HG03066 (cell line): ENCODE results near the gene DLG5.

ENCODE experiments used
- ATAC-seq: cut with Tn5 transposase; IDR thresholded peaks from one replicate; pipeline ENCODE4 v1.9.1; 2021; ENCODE audit warnings: low read depth; ENCODE audit not compliant: unreplicated experiment

Gene DLG5

GRCh38 chr10:77849039-77849664 is 77.4 kb downstream of the DLG5 start:
- ATAC-seq, result no peak

GRCh38 chr10:77846718-77847311 is 79.7 kb downstream of the DLG5 start:
- no peak for ATAC-seq

- ATAC-seq, result no peak
Measured at GRCh38 chr10:77845451-77845850, 81.1 kb downstream of the DLG5 start.

- ATAC-seq, result no peak
Measured at GRCh38 chr10:77844713-77845445, 81.7 kb downstream of the DLG5 start.

GRCh38 chr10:77844177-77844576 is 82.4 kb downstream of the DLG5 start:
- no peak for ATAC-seq

GRCh38 chr10:77843264-77843663 is 83.3 kb downstream of the DLG5 start:
- no peak for ATAC-seq

- no peak for ATAC-seq
Measured at GRCh38 chr10:77842652-77843212, 83.8 kb downstream of the DLG5 start.

- ATAC-seq, result no peak
Measured at GRCh38 chr10:77841711-77842375, 84.7 kb downstream of the DLG5 start.

- no peak for ATAC-seq
Measured at GRCh38 chr10:77840636-77841035, 85.9 kb downstream of the DLG5 start.

- no peak for ATAC-seq
Measured at GRCh38 chr10:77837925-77838595, 88.5 kb downstream of the DLG5 start.

- ATAC-seq, result peak; percentile 83
Measured at GRCh38 chr10:77837248-77837924, 89.2 kb downstream of the DLG5 start.

- ATAC-seq, result no peak
Measured at GRCh38 chr10:77836299-77836820, 90.2 kb downstream of the DLG5 start.

GRCh38 chr10:77835669-77836086 is 90.9 kb downstream of the DLG5 start:
- ATAC-seq, result no peak

- ATAC-seq, result no peak
Measured at GRCh38 chr10:77834943-77835668, 91.4 kb downstream of the DLG5 start.

GRCh38 chr10:77834540-77834939 is 92.0 kb downstream of the DLG5 start:
- no peak for ATAC-seq

GRCh38 chr10:77833792-77834191 is 92.8 kb downstream of the DLG5 start:
- no peak for ATAC-seq

- no peak for ATAC-seq
Measured at GRCh38 chr10:77833225-77833624, 93.3 kb downstream of the DLG5 start.

- ATAC-seq, result no peak
Measured at GRCh38 chr10:77832238-77832637, 94.3 kb downstream of the DLG5 start.

- ATAC-seq, result no peak
Measured at GRCh38 chr10:77829356-77829755, 97.2 kb downstream of the DLG5 start.
